Measurements from ENCODE around the gene DEXI. TPM values are rescaled to one million over a fixed set of nuclear protein-coding genes. Genes with fewer than 3 reads are reported as not detected.
"Not testable (repeated sequence)": the region's sequence is repeated elsewhere in the genome, so short reads cannot be mapped to it uniquely, and the experiment has no call there.

DEXI gene
- total RNA-seq, 1 experiment from 2014 or later, result 43.2 TPM

GRCh38 chr16:10968498-10968897 lies 26.2 kb upstream of the DEXI start:
- no peak for ATAC-seq
- H3K4me1 ChIP-seq (ENCODE audit: insufficient read depth, low read length), result peaks cover 7% of the 10 kb centered on the region
- H3K9ac ChIP-seq (ENCODE audit: low read length), result no peak overlapping the region
- TF ChIP-seq EZH2 (IDR thresholded peaks at IDR 0.05; ENCODE audit: low read length, unreplicated experiment) (no peak), EZH2phosphoT487 (IDR thresholded peaks at IDR 0.05; ENCODE audit: borderline replicate concordance, low read length) (no peak)
- H4K20me1 ChIP-seq (ENCODE audit: low read length), result no peaks in the 10 kb centered on the region
- H3K9me2 ChIP-seq (replicated peaks; ENCODE audit: low read length), result no peaks in the 10 kb centered on the region
- H2AFZ ChIP-seq (ENCODE audit: low read length), result no peak overlapping the region
- no peaks in the 10 kb centered on the region for H3K79me2 ChIP-seq (ENCODE audit: low read length)
- ChIA-PET POLR2A (ENCODE audit: unreplicated experiment) (interaction anchor here (0.6 kb wide), 1 partner anchor 288 kb away, joined by 5 read pairs; the partner anchor contains the start of gene SOCS1), CTCF (interaction anchor here (0.7 to 0.8 kb wide), 2 partner anchors 17 to 129 kb away, joined by 3 read pairs; no protein-coding TSS in a partner anchor)
- H3K36me3 ChIP-seq (ENCODE audit: low read depth, low read length), result peaks cover 7% of the 10 kb centered on the region; the same call in 1 of the 2 replicates
- H3K4me3 ChIP-seq (ENCODE audit: low read length), result no peak overlapping the region
- H3K27ac ChIP-seq (ENCODE audit: low read length), result no peak overlapping the region
- no peak overlapping the region for H3K4me2 ChIP-seq (ENCODE audit: low read length)
- intact Hi-C loops (cut with micrococcal nuclease), result no loop called here
- DNase-seq, result no peak
- no peaks in the 10 kb centered on the region for H3K9me3 ChIP-seq (ENCODE audit: low read length)
- BruUV-seq (replicated peaks), result no TSS peak
- H3K27me3 ChIP-seq (ENCODE audit: low read length), result no peaks in the 10 kb centered on the region
- no peaks in the 10 kb centered on the region for H3F3A ChIP-seq (ENCODE audit: low read length, unreplicated experiment)

- TF ChIP-seq EZH2phosphoT487 (IDR thresholded peaks at IDR 0.05; ENCODE audit: borderline replicate concordance, low read length) (no peak), CTCF (conservative IDR thresholded peaks at IDR 0.05; ENCODE audit: low read depth, low read length) (no peak), EZH2 (IDR thresholded peaks at IDR 0.05; ENCODE audit: low read length, unreplicated experiment) (no peak)
- Histone ChIP-seq H4K20me1 (ENCODE audit: low read length) (no peaks in the 10 kb centered on the region), H3K79me2 (ENCODE audit: low read length) (no peaks in the 10 kb centered on the region), H3F3A (ENCODE audit: low read length, unreplicated experiment) (no peaks in the 10 kb centered on the region), H3K27ac (ENCODE audit: low read length) (no peak overlapping the region), H2AFZ (ENCODE audit: low read length) (no peak overlapping the region), H3K9me3 (ENCODE audit: low read length) (no peaks in the 10 kb centered on the region), H3K9me2 (replicated peaks; ENCODE audit: low read length) (no peaks in the 10 kb centered on the region), H3K4me1 (ENCODE audit: insufficient read depth, low read length) (peaks cover 7% of the 10 kb centered on the region), H3K27me3 (ENCODE audit: low read length) (no peaks in the 10 kb centered on the region), H3K9ac (ENCODE audit: low read length) (no peak overlapping the region), H3K4me3 (ENCODE audit: low read length) (no peak overlapping the region), H3K4me2 (ENCODE audit: low read length) (no peak overlapping the region), H3K36me3 (ENCODE audit: low read depth, low read length) (peaks cover 7% of the 10 kb centered on the region; the same call in 1 of the 2 replicates)
- BruUV-seq (replicated peaks), result no TSS peak
- POLR2A ChIA-PET (ENCODE audit: unreplicated experiment), result interaction anchor here (0.6 kb wide), 1 partner anchor 288 kb away, joined by 5 read pairs; the partner anchor contains the start of gene SOCS1
- CTCF ChIA-PET, result no interaction called here
- DNase-seq (no peak), ATAC-seq (no peak)
- intact Hi-C loops (cut with micrococcal nuclease), result no loop called here
Measured at GRCh38 chr16:10967986-10968385, 25.7 kb upstream of the DEXI start.

GRCh38 chr16:10966559-10966958 lies 24.3 kb upstream of the DEXI start:
- POLR2A ChIA-PET (ENCODE audit: unreplicated experiment); H3K36me3 ChIP-seq (ENCODE audit: low read depth, low read length); intact Hi-C loops (cut with micrococcal nuclease); ATAC-seq; H3K4me2 ChIP-seq (ENCODE audit: low read length); CTCF ChIA-PET; H3K9ac ChIP-seq (ENCODE audit: low read length); DNase-seq; H3K79me2 ChIP-seq (ENCODE audit: low read length); H3K9me3 ChIP-seq (ENCODE audit: low read length); H4K20me1 ChIP-seq (ENCODE audit: low read length); H3F3A ChIP-seq (ENCODE audit: low read length, unreplicated experiment); BruUV-seq (replicated peaks); H3K4me1 ChIP-seq (ENCODE audit: insufficient read depth, low read length); H3K9me2 ChIP-seq (replicated peaks; ENCODE audit: low read length); H3K4me3 ChIP-seq (ENCODE audit: low read length); H3K27me3 ChIP-seq (ENCODE audit: low read length); H3K27ac ChIP-seq (ENCODE audit: low read length); H2AFZ ChIP-seq (ENCODE audit: low read length): not testable (repeated sequence)

GRCh38 chr16:10966129-10966528 lies 23.9 kb upstream of the DEXI start:
- ChIA-PET CTCF (no interaction called here), POLR2A (ENCODE audit: unreplicated experiment) (no interaction called here)
- Histone ChIP-seq H3K4me2 (ENCODE audit: low read length) (no peak overlapping the region), H2AFZ (ENCODE audit: low read length) (no peak overlapping the region), H3K9ac (ENCODE audit: low read length) (no peak overlapping the region), H3K4me3 (ENCODE audit: low read length) (no peak overlapping the region), H3K9me2 (replicated peaks; ENCODE audit: low read length) (no peaks in the 10 kb centered on the region), H3K27me3 (ENCODE audit: low read length) (no peaks in the 10 kb centered on the region), H3K4me1 (ENCODE audit: insufficient read depth, low read length) (no peaks in the 10 kb centered on the region), H3K36me3 (ENCODE audit: low read depth, low read length) (peaks cover 4% of the 10 kb centered on the region; the same call in 1 of the 2 replicates), H3K9me3 (ENCODE audit: low read length) (no peaks in the 10 kb centered on the region), H3F3A (ENCODE audit: low read length, unreplicated experiment) (no peaks in the 10 kb centered on the region), H3K27ac (ENCODE audit: low read length) (no peak overlapping the region), H4K20me1 (ENCODE audit: low read length) (no peaks in the 10 kb centered on the region), H3K79me2 (ENCODE audit: low read length) (no peaks in the 10 kb centered on the region)
- intact Hi-C loops (cut with micrococcal nuclease), result no loop called here
- DNase-seq, result no peak
- BruUV-seq (replicated peaks), result no TSS peak
- no peak for ATAC-seq
- TF ChIP-seq EZH2 (IDR thresholded peaks at IDR 0.05; ENCODE audit: low read length, unreplicated experiment) (no peak), CTCF (conservative IDR thresholded peaks at IDR 0.05; ENCODE audit: low read depth, low read length) (no peak), EZH2phosphoT487 (IDR thresholded peaks at IDR 0.05; ENCODE audit: borderline replicate concordance, low read length) (no peak)

Data from PC-3 (cell line).